Heart left ventricle (tissue), 13 donors: ENCODE measurements around the gene WSCD1.

Experiments used
- POLR2A ChIP-seq, 2 donors: fragments of 450-650 bp; IDR thresholded peaks; one replicate each; pipeline ENCODE4 v1.6.1; 2017; ENCODE audit warnings: antibody characterized with exemption in 2 of 2, mild to moderate bottlenecking in 2 of 2, moderate library complexity in 2 of 2
- TF ChIP-seq, protein P1 (sequence below), 12 donors: fragments of 200-600 bp; sonication (generic) in 4 of 12; IDR thresholded peaks; one replicate each; pipeline versions ENCODE4 v1.5.0 to v1.8.0; 2018 to 2022; ENCODE audit warnings: antibody characterized with exemption in 12 of 12, mild to moderate bottlenecking in 5 of 12
- donor health status: ischemic (EF 13 %, LVEDD 7.1; RV severe dilation, severe dysfunction).
- donor health status: DM: no; HTN: yes; CAD: no.
- donor health status: DM: no; HTN: no; CAD: no.
- donor health status: ischemic (EF 25% LVEDD 6.9; RV normal size, moderate dysfunction).
- donor health status: ischemic (EF 25% LVEDD 5.7; RV mildly dilated, moderate dysfunction).
- donor health status: ischemic (EF 35%, LVEDD 5.7; RV mildly dilated, moderate dysfunction).
- donor health status: nonischemic (EF 11% LVEDD 7.7; RV severe dilation, severe dysfunction).
- donor health status: DM: yes; HTN: yes; CAD: no.
- donor health status: PGD.
- donor health status: ischemic (EF 29% LVEDD 5.4; RV normal size, mild dysfunction).
- donor health status: nonischemic (EF 23%, LVEDD 6.1; RV moderate dilation, normal function).

DNA sequence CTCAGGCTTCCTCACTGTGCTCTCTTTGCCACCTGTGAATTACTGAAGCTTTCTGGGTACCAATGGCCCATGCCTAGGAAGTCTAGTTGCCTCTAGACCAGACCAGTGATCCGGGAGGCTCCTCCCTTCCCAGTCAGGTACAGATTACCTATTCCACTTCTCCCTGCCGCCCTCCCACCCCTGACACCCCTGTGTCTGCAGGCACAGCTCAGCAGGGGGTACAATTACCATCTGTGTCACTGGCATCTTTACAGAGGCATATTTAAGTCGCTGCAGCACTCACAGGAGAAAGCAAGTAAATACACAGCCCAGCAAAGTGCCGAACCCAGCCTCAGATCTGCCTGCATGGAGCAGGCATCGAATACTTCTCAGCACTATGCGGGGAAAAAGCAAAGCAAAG, 5.3 kb upstream of the WSCD1 start:
- TF ChIP-seq, protein P1, sequence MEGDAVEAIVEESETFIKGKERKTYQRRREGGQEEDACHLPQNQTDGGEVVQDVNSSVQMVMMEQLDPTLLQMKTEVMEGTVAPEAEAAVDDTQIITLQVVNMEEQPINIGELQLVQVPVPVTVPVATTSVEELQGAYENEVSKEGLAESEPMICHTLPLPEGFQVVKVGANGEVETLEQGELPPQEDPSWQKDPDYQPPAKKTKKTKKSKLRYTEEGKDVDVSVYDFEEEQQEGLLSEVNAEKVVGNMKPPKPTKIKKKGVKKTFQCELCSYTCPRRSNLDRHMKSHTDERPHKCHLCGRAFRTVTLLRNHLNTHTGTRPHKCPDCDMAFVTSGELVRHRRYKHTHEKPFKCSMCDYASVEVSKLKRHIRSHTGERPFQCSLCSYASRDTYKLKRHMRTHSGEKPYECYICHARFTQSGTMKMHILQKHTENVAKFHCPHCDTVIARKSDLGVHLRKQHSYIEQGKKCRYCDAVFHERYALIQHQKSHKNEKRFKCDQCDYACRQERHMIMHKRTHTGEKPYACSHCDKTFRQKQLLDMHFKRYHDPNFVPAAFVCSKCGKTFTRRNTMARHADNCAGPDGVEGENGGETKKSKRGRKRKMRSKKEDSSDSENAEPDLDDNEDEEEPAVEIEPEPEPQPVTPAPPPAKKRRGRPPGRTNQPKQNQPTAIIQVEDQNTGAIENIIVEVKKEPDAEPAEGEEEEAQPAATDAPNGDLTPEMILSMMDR (IDR thresholded peaks at IDR 0.05): no peak
- no peak for TF ChIP-seq POLR2A (IDR thresholded peaks at IDR 0.05)
